Fibroblast of upper back skin (primary cell): ENCODE measurements around the gene PFKFB1.
"Not testable (repeated sequence)": the region's sequence is repeated elsewhere in the genome, so short reads cannot be mapped to it uniquely, and the experiment has no call there.

Experiments used
- DNase-seq: peaks from one replicate; pipeline ENCODE4 v3.0.0-alpha.2; 2013

Gene PFKFB1

GRCh38 chrX:54991706-54992105, 2.3 kb downstream of the PFKFB1 start:
- DNase-seq, result no peak

GRCh38 chrX:54983306-54983705, 10.7 kb downstream of the PFKFB1 start:
- DNase-seq, result not testable (repeated sequence)

GRCh38 chrX:54980334-54980733, 13.7 kb downstream of the PFKFB1 start:
- no peak for DNase-seq

GRCh38 chrX:54979432-54979831, 14.6 kb downstream of the PFKFB1 start:
- no peak for DNase-seq

GRCh38 chrX:54978448-54978847, 15.5 kb downstream of the PFKFB1 start:
- peak; percentile 3 for DNase-seq

GRCh38 chrX:54977387-54977786, 16.6 kb downstream of the PFKFB1 start:
- DNase-seq, result no peak

- DNase-seq, result no peak
These were observed 29.1 kb downstream of the PFKFB1 start for GRCh38 chrX:54964766-54965497.

- DNase-seq, result no peak
These were observed 32.2 kb downstream of the PFKFB1 start for GRCh38 chrX:54961750-54962149.

- DNase-seq, result no peak
These were observed 43.1 kb downstream of the PFKFB1 start for GRCh38 chrX:54950730-54951375.

GRCh38 chrX:54945224-54945623, 48.8 kb downstream of the PFKFB1 start:
- DNase-seq, result no peak

- no peak for DNase-seq
These were observed 49.2 kb downstream of the PFKFB1 start for GRCh38 chrX:54944816-54945215.

- DNase-seq, result no peak
These were observed 56.6 kb downstream of the PFKFB1 start for GRCh38 chrX:54937416-54937815.

- DNase-seq, result no peak
These were observed 58.7 kb downstream of the PFKFB1 start for GRCh38 chrX:54935306-54935705.

- no peak for DNase-seq
These were observed 59.1 kb downstream of the PFKFB1 start for GRCh38 chrX:54934890-54935289.

- DNase-seq, result no peak
These were observed 59.9 kb downstream of the PFKFB1 start for GRCh38 chrX:54934058-54934457.

GRCh38 chrX:54933150-54933826, 60.7 kb downstream of the PFKFB1 start:
- DNase-seq, result no peak

- DNase-seq, result no peak
These were observed 62.9 kb downstream of the PFKFB1 start for GRCh38 chrX:54931107-54931506.

- DNase-seq, result no peak
These were observed 63.5 kb downstream of the PFKFB1 start for GRCh38 chrX:54930291-54931049.

- no peak for DNase-seq
These were observed 65.1 kb downstream of the PFKFB1 start for GRCh38 chrX:54928876-54929275.

- no peak for DNase-seq
These were observed 67.0 kb downstream of the PFKFB1 start for GRCh38 chrX:54926978-54927377.

- DNase-seq, result no peak
These were observed 70.6 kb downstream of the PFKFB1 start for GRCh38 chrX:54923376-54923775.

GRCh38 chrX:54922547-54922946, 71.4 kb downstream of the PFKFB1 start:
- DNase-seq, result no peak

- peak; percentile 86 for DNase-seq
These were observed 72.5 kb downstream of the PFKFB1 start for GRCh38 chrX:54921427-54922021.
